ENCODE measurements around the gene TXNL4B.

The TXNL4B gene

DNA sequence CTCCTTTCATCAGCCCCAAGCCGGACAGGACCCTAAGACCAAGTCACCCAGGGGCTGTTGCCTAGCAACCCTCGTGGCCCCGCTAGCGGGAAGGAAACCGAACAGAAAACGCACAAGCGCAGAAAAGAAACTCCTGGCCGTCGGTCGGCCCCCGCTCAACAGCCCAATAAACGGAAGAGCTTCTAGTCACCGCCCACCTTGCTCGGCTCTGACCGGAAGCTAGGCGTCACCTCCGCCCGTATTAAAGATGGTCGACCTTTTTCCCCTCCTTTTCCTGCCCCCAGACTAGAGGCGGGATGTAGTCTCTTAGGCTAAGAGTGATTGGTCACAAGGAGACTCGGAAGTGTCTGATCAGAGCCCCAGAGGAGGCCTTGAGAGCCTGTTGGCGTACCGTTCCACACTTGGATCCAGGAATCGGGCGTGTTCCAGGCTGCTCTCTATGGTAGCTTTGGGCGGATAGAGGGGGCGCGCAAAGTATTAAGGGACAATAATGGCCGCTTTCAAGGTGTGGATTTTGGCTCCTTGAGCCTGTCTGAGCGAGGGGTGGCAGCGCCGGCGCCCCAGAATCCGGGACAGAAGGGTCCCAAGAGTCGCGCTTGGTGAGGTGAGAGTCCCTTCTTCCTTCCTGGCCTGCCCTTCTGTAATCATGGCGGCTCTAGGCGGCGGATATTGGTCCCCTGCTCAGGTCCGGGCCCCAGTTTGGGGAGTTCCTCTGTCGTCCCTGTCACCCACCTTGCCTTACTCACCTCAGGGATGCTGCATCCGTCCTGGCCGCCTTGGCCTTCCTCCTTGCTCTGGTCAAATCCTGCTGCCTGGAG lies at the start of gene TXNL4B, which contains the start of gene DHX38:
Gene TXNL4B (minus strand): TSS at position 173 of the 818 bp plus-strand sequence. CDS start 2,871 bp downstream, outside the sequence.
Gene DHX38 (plus strand): TSS at position 400 of the 818 bp plus-strand sequence. CDS start 2,311 bp downstream, outside the sequence.
- TF ChIP-seq GATA3 (IDR thresholded peaks at IDR 0.05; ENCODE audit: low read depth, low read length) (no peak), GATA2 (IDR thresholded peaks at IDR 0.05; ENCODE audit: low read depth, low read length) (no peak)

GRCh38 chr16:72142476-72142875 lies 49.1 kb upstream of the TXNL4B start:
- TF ChIP-seq GATA2 (IDR thresholded peaks at IDR 0.05; ENCODE audit: low read depth, low read length) (no peak), GATA3 (IDR thresholded peaks at IDR 0.05; ENCODE audit: low read depth, low read length) (no peak)

DNA sequence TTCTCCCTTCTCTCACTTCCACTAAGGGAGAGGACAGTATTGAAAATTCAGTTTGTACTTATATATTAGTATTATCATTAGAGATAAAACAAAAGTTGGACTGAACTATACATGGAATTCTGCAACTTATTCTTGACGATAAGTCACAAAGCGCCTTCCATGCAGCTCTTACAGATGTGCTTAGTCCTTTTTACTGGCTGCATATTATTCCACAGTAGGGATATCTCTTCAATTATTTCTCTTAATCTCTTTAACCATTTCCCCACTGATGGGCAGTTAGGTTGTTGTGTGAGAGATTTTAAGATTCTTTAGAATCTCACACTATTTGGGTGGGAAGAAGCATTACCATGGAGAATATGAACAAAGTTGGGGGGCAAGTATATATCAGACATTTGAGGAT lies 46.5 kb upstream of the TXNL4B start:
- TF ChIP-seq GATA2 (IDR thresholded peaks at IDR 0.05; ENCODE audit: low read depth, low read length) = no peak
- TF ChIP-seq GATA3 (IDR thresholded peaks at IDR 0.05; ENCODE audit: low read depth, low read length) = no peak

DNA sequence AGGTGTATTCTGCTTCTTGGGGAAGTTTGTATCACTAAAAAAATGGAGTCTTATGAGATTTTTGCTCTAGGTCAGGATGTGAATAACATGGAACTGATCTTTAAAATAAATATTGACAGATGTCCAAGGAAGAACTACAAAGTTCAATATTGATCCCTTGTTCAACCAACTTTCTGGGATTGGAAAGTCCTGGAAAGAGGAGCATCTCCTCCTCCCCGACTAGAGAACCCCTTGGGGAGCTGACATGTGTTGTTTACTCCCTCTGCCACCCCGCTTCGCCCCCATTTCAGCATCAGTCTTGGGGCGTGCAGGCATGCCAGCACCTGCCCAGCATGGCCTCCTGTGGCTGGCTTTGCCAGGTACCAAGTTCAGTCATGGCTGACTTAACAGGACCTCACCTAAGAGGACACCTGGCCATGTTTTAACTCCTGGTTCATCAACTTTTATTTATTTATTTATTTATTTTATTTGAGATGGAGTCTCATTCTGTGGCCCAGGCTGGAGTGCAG lies 44.7 kb upstream of the TXNL4B start:
- no peak for TF ChIP-seq GATA3 (IDR thresholded peaks at IDR 0.05; ENCODE audit: low read depth, low read length)
- TF ChIP-seq GATA2 (IDR thresholded peaks at IDR 0.05; ENCODE audit: low read depth, low read length) = no peak

- TF ChIP-seq GATA2 (IDR thresholded peaks at IDR 0.05; ENCODE audit: low read depth, low read length) (no peak), GATA3 (IDR thresholded peaks at IDR 0.05; ENCODE audit: low read depth, low read length) (no peak)
Measured at GRCh38 chr16:72137380-72138063, 44.1 kb upstream of the TXNL4B start.

- TF ChIP-seq GATA3 (IDR thresholded peaks at IDR 0.05; ENCODE audit: low read depth, low read length) = no peak
- TF ChIP-seq GATA2 (IDR thresholded peaks at IDR 0.05; ENCODE audit: low read depth, low read length) = no peak
Measured at GRCh38 chr16:72134507-72134906, 41.1 kb upstream of the TXNL4B start.

- no peak for TF ChIP-seq GATA3 (IDR thresholded peaks at IDR 0.05; ENCODE audit: low read depth, low read length)
- no peak for TF ChIP-seq GATA2 (IDR thresholded peaks at IDR 0.05; ENCODE audit: low read depth, low read length)
Measured at GRCh38 chr16:72132726-72133125, 39.3 kb upstream of the TXNL4B start.

DNA sequence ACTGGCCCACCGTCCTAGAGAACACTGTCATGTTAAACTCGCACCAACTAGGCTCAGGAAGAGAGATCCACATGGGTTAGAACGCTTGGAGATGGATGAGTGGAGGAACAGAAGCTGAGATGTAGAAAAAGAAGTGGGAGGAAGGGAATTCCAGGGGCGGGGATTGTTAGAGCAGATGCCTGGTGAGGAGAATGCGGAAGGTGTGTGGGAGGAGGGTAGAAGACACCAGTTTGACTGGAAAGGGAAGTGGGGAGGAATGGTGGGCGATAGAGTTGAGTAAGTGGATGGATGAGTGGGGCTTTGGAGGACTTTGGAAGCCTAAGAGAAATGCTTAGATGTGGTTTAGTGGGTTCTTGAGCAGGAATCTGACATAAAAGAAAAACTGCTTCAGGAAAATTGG lies 37.6 kb upstream of the TXNL4B start:
- TF ChIP-seq GATA3 (IDR thresholded peaks at IDR 0.05; ENCODE audit: low read depth, low read length) (no peak), GATA2 (IDR thresholded peaks at IDR 0.05; ENCODE audit: low read depth, low read length) (no peak)

- TF ChIP-seq GATA3 (IDR thresholded peaks at IDR 0.05; ENCODE audit: low read depth, low read length) (no peak), GATA2 (IDR thresholded peaks at IDR 0.05; ENCODE audit: low read depth, low read length) (no peak)
Measured at GRCh38 chr16:72129976-72130656, 36.7 kb upstream of the TXNL4B start.

DNA sequence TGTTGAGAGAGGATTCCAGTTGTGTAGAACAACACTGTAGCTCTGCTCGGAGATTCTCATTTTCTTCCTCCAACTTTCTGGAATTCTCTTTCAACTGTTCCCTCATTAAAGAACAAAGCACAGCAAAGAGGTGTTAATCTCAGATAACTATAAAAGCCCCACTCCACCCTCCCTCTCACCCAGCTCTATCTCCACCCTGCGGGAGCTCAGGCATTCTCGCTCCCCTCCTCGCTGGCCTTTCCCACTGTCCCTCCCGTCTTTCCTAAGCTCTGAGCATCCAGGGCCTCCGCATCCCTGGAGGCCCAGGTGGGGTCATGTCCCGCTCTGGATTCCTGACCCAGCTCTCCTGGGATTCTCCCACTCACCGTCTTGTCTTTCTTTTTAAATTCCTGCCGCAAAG lies 35.3 kb upstream of the TXNL4B start:
- TF ChIP-seq GATA3 (IDR thresholded peaks at IDR 0.05; ENCODE audit: low read depth, low read length) (no peak), GATA2 (IDR thresholded peaks at IDR 0.05; ENCODE audit: low read depth, low read length) (no peak)

DNA sequence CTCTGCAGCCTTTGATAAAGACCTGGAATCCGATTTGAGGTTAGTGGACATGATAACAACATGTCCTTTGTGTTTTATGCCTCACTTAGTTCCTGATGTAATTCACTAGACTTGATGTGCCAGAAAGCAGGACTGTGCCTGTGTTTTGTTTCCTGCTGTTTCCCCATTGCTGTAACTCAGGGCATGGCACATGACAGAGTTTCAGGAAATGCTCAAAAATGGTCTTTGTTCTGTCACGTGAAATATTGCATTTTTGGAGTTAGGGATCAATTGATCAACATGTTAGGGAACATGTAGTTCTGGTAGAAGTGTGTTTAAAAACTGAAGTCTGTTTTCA lies 33.0 kb upstream of the TXNL4B start:
- TF ChIP-seq GATA3 (IDR thresholded peaks at IDR 0.05; ENCODE audit: low read depth, low read length) = no peak
- TF ChIP-seq GATA2 (IDR thresholded peaks at IDR 0.05; ENCODE audit: low read depth, low read length) = no peak

GRCh38 chr16:72125635-72126428 lies 32.4 kb upstream of the TXNL4B start:
- no peak for TF ChIP-seq GATA3 (IDR thresholded peaks at IDR 0.05; ENCODE audit: low read depth, low read length)
- no peak for TF ChIP-seq GATA2 (IDR thresholded peaks at IDR 0.05; ENCODE audit: low read depth, low read length)

Data from SH-SY5Y (cell line).